NCI-H146 (cell line): Measurements from ENCODE around the gene DCUN1D3.
A peak's percentile ranks its signal among the peaks of the same experiment; 100 is the strongest.
"Not testable (repeated sequence)": the region's sequence is repeated elsewhere in the genome, so short reads cannot be mapped to it uniquely, and the experiment has no call there.

Source experiments
- DNase-seq: peaks from one replicate; lab custom pipeline; 2025; lab: John Stamatoyannopoulos, UW

DCUN1D3 gene

DNA sequence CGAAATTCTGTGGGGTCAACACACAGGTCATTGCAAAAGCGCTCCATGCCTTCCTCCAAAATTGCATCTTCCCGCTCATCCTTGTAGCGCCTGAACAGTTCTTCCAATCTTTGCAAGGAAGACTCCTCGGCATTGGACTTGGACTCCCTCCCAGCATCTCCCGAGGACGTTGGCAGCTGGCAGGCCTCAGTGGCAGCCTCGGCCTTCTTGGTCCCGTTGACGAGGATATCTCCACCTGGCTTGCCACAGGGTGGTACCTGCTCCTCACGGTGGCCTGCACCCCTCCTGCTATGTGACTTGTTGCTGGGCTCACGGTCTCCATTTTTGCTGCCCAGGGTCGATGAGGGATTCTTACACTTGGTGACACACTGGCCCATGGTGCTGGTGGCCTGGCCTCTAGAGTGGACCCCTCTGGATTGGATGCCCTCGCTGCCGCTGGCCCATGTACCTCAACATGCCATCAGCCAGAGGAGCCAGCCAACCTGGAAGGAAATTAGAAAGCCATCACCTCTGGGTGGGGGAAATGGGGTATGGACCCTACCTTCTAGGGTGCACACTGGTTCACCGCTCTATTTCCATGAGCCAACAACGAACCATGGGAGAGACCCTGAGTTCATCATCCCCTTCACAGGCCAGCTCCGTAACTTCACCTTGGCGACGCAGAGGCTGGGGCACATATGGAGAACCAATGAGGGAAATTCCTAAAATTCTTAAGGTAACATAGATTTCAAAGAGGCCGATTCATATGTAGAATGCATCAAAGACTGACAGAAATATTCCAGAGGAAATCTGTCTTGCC lies 37.8 kb downstream of the DCUN1D3 start:
- no peak for DNase-seq

DNA sequence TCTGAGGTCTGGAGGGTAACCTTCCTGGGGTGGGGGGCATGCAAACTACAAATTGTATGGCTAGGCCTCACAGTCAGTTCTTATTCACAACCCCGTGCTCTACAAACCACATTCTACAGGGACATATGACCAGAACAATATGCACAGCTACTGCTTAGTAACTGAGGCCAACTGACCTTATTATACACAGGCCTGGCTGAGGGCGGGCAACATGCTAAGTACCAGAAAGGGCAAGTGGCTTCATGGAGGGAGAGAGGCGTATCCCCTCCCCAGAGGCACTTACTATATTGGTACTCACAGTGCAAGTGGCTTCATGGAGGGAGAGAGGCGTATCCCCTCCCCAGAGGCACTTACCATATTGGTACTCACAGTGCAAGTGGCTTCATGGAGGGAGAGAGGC lies 39.2 kb downstream of the DCUN1D3 start:
- DNase-seq, result not testable (repeated sequence)

DNA sequence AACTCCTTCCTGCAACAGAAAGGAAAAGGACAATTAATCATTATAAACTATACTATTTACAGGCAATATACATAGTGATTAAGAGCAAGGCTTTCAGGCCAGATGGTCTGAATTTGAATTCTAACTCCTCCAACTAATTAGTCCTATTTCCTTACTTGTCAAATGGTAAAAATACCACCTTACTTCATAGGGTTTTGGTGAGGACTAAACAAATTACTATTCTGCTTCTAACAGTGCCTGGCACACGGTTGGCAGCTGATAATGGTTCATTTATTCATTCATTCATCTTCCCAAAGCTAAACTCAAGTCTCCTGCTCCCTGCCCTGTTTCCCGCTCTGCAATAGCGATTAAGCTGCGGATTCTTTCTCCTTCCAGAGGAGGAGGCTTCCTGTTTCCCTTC lies 39.8 kb downstream of the DCUN1D3 start:
- DNase-seq, result no peak

GRCh38 chr16:20859699-20860098 lies 40.5 kb downstream of the DCUN1D3 start:
- DNase-seq, result no peak

DNA sequence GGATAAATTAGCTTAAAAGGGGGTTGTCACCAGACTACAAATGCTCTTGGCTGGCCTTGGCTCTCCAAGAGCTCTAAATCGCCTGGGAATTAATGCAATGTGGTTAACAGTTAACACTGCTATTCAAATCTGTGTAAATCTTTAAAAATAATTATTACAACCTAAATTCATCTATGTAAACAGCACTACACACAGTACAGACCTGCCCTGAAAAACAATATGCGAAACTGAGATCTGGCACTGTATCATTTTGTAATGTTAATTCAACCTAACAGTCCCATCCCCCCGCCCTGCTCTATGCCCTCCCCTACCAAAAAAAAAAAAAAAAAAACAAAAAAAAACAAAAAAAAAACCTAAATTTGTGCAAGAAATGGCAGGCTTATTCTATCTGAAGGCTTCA lies 40.9 kb downstream of the DCUN1D3 start:
- no peak for DNase-seq

GRCh38 chr16:20857281-20857680 lies 42.9 kb downstream of the DCUN1D3 start:
- DNase-seq, result no peak

GRCh38 chr16:20854963-20855362 lies 45.2 kb downstream of the DCUN1D3 start:
- DNase-seq, result no peak

DNA sequence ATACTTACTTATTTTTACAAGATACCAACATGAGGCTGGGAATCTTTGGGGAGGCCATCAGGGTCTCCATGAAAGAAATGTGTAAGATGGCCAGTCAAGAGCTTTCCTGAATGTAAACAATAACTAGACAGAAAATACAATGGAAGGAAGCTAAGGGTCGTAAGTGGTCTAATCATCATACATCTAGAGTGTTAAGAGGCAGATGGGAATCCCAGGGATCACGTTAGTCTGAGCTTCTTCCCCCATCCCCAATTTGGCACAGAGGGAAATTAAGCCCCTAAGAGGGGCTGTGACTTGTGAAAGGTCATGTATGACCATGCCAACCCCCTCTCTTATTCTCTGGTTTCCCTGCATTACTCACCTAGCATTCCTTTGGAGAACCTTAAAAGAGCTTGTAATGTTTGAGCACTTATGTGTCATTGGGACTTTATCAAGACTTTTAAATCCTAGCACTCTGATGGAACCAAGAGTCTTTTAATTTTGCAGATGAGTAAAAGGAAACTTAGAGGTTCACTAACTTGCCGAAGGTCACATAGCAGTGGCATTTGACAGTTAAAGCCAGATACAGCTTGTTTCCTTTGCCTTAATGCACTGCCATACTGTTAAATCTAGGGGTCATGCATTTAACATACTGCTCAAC lies 46.1 kb downstream of the DCUN1D3 start:
- no peak for DNase-seq

GRCh38 chr16:20853143-20853542 lies 47.0 kb downstream of the DCUN1D3 start:
- DNase-seq, result no peak

DNA sequence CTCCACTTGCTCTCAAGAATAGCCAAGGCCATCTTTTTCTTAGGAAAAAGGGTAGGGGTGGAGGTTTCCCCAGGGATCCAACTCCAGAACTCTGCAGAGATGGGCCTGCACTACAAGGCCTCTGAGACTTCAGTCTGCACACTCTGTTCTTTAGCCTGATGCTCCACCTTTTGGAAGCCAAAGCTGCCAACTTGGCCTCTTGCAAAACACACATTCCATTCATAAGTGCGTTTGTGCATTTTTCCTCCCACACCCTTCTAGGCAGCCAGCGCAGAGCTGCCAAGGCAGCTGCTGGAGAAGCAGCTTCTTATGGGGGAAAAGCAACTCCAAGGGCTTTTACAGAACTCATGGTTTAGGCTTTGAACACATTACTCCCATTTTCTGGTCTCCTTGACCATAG lies 48.6 kb downstream of the DCUN1D3 start:
- DNase-seq, result no peak

- no peak for DNase-seq
Measured at GRCh38 chr16:20850981-20851380, 49.2 kb downstream of the DCUN1D3 start.

DNA sequence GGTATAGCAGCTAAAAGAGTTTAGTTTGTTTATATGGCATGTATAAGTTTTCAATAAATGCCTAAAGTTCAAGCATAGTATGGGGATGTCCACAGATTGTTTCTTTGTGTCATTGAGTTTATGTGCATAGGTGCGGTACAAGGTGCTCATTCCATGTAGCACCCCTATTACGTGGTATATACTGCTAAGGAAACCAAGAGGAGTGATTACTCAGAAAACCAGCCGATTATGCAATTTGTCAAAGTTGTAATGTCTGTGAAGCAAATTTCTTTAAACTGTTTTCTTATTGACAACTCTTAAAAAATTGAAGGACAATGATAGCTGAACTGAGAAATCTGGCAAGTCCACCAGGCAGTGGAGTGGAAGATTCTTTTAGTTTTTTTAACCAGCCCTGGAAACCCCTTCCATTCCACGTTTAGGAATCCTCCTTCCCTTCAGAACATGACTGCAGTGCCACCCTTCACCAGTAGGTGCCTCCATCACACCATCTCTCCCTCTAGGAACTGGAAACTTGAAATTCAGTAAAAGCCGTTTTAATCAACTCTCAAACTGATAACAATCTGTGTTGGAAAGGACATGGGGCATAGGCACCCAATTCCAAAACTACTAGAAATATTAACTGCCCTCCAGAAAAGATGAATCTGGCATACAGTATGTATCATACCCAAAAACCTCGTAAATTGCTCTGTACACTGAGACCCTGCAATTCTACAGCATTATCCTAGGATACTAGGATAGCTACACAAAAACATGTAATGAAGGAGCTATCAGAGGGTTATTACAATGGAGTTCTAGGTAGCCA lies 50.4 kb downstream of the DCUN1D3 start:
- DNase-seq, result peak; percentile 37

DNA sequence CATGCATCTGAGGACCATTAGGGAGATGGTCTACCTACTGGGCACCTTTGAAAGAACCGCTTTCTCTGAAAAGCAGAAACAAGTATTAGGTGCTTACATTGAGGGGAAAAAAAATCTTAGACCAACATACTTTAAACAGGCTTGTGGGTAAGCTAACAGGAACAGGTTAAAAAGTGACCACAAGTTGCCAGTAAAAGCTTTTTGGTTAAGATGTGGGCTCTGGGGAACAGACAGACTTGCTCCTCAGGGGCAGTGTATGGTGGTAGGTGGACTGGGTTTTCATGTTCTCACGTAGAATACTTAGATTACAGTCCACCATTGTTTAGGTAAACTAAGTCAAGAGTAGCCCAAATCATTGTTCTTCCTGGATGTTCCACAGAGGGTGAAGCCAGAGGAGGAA lies 52.6 kb downstream of the DCUN1D3 start:
- DNase-seq, result no peak

GRCh38 chr16:20846551-20846950 lies 53.6 kb downstream of the DCUN1D3 start:
- no peak for DNase-seq

- no peak for DNase-seq
Measured at GRCh38 chr16:20846030-20846429, 54.1 kb downstream of the DCUN1D3 start.

DNA sequence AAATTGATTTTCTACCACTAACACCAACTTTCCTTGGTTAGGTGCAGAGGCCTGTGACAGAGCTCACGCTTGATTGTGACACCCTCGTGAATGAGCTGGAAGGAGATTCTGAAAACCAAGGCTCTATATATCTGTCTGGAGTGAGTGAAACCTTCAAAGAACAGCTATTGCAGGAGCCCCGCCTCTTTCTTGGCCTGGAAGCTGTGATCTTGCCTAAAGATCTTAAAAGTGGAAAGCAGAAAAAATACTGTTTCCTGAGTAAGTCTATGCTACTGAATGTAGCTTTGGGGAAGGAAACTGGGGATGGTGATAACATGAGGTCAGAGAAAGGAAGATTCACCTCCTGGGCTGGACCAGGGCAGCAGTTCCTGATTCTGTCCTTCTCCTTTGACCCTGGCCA lies 55.6 kb downstream of the DCUN1D3 start:
- no peak for DNase-seq

DNA sequence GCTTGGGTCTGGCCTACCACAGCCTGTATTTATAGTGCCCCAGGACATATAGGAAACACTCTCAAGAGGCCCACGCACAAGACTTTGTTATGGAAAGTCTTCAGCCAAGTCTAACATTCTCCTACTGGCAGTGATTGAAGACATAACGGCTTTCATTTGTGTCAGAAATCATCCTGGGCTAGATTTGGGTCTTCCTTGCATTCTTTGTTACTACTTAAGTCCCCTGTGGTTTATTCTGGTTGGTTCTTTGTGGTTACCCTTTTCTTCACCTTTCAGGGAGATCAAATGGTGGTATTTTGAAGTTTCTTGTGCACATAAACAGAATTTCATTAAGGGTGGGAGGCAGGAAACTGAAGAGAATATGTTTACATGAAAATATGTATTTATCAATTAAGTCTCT lies 56.1 kb downstream of the DCUN1D3 start:
- DNase-seq, result no peak

DNA sequence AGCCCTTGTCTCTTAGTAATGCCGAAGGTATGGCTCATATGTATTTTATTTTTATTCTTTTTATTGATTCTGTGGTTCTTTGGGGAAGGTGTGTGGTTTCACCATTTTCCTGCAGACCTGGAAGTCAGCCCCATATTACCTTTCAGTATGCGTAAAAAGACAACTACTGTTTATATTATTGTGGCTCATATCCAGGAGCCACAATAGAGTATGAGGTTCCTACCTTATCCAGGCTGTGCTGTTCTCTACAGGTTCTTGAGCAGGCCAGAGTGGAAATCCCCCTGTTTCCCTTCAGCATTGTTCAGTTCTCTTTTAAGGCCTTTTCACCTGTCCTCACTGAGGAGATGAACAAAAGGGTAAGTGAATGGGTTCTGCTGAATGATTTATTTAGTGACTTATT lies 60.7 kb downstream of the DCUN1D3 start:
- DNase-seq, result no peak

- no peak for DNase-seq
Measured at GRCh38 chr16:20838240-20838639, 61.9 kb downstream of the DCUN1D3 start.

DNA sequence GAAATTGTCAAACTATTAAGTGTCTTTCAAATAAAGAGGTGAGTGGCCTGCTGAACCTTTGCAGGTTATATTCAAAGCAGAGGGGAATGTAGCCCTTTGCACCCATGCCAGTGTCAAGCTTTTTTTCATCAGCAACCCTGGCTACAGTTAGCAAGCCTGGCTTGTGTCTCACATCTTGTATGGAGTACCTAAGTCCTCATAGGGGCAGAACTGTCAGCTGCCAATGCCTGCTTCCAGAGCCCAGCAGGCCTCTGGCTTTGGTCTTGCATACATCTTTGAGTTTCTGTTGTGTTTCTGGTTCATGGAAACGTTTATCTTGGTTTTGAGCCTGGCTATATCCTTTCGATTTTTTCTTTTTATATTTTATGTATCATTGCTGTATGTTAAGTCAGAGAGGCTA lies 67.1 kb downstream of the DCUN1D3 start:
- no peak for DNase-seq

GRCh38 chr16:20830372-20830771 lies 69.8 kb downstream of the DCUN1D3 start:
- no peak for DNase-seq

DNA sequence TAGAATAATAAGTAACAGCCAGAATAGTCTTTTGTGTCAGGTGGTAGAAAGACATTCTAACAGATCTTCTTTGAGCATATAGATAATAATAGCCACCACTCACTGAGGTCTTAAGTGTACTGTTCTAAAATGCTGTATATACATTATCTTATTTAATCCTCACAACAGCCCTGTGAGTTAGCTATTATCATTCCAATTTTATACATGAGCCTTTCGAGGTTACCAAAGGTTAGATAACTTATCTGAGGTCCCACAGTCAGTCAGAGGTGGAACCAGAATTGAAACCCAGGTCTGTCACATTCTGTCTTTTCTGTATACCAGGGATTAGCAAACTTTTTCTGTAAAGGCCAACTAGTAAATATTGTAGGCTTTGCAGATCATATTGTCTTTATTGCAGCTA lies 70.6 kb downstream of the DCUN1D3 start:
- no peak for DNase-seq

- no peak for DNase-seq
Measured at GRCh38 chr16:20826039-20826566, 74.1 kb downstream of the DCUN1D3 start.
